GM18951 (cell line): ENCODE data around the gene KIAA1328.
"Not testable (repeated sequence)": the region's sequence is repeated elsewhere in the genome, so short reads cannot be mapped to it uniquely, and the experiment has no call there.

Experiments used
- POLR2A ChIP-seq: IDR thresholded peaks from 4 replicates; pipeline ENCODE4 v1.6.1; 2011; ENCODE audit warnings: mild to moderate bottlenecking; ENCODE audit not compliant: insufficient read length, insufficient read depth; ENCODE audit errors: extremely low read depth
- in situ Hi-C: fragments of 300-500 bp; cut with MboI; formaldehyde crosslinking; loops from one replicate; pipeline ENCODE4 v1.12.0; 2022; ENCODE audit warnings: low sequenced_read_pairs, mixed read lengths, inconsistent platforms; ENCODE audit not compliant: unreplicated experiment

KIAA1328 gene

GRCh38 chr18:36833120-36833519 is 4.2 kb downstream of the KIAA1328 start:
- in situ Hi-C loops, result no loop called here
- no peak for TF ChIP-seq POLR2A

GRCh38 chr18:36835927-36836326 is 7.0 kb downstream of the KIAA1328 start:
- TF ChIP-seq POLR2A, result no peak

GRCh38 chr18:36839835-36840234 is 10.9 kb downstream of the KIAA1328 start:
- in situ Hi-C loops, result no loop called here
- no peak for TF ChIP-seq POLR2A

More at GRCh38 chr18:36835927-36836326, 7.0 kb downstream of the KIAA1328 start:
- in situ Hi-C loops, result no loop called here

GRCh38 chr18:36843199-36843598 is 14.3 kb downstream of the KIAA1328 start:
- TF ChIP-seq POLR2A, result no peak
- in situ Hi-C loops, result no loop called here

- in situ Hi-C loops, result no loop called here
- TF ChIP-seq POLR2A, result no peak
Measured at GRCh38 chr18:36843784-36844183, 14.9 kb downstream of the KIAA1328 start.

- in situ Hi-C loops, result no loop called here
- no peak for TF ChIP-seq POLR2A
Measured at GRCh38 chr18:36848609-36849008, 19.7 kb downstream of the KIAA1328 start.

GRCh38 chr18:36849288-36850006 is 20.5 kb downstream of the KIAA1328 start:
- TF ChIP-seq POLR2A, result no peak
- in situ Hi-C loops, result no loop called here

GRCh38 chr18:36850527-36851201 is 21.7 kb downstream of the KIAA1328 start:
- in situ Hi-C loops, result no loop called here
- no peak for TF ChIP-seq POLR2A

GRCh38 chr18:36851202-36851590 is 22.3 kb downstream of the KIAA1328 start:
- TF ChIP-seq POLR2A, result no peak
- in situ Hi-C loops, result no loop called here

- no peak for TF ChIP-seq POLR2A
- in situ Hi-C loops, result no loop called here
Measured at GRCh38 chr18:36856815-36857214, 27.9 kb downstream of the KIAA1328 start.

- in situ Hi-C loops, result no loop called here
- TF ChIP-seq POLR2A, result no peak
Measured at GRCh38 chr18:36862182-36862581, 33.3 kb downstream of the KIAA1328 start.

GRCh38 chr18:36867056-36867455 is 38.1 kb downstream of the KIAA1328 start:
- in situ Hi-C loops, result no loop called here
- TF ChIP-seq POLR2A, result no peak

GRCh38 chr18:36871801-36872200 is 42.9 kb downstream of the KIAA1328 start:
- no peak for TF ChIP-seq POLR2A
- in situ Hi-C loops, result no loop called here

GRCh38 chr18:36872329-36872728 is 43.4 kb downstream of the KIAA1328 start:
- in situ Hi-C loops, result no loop called here
- no peak for TF ChIP-seq POLR2A

GRCh38 chr18:36873826-36874225 is 44.9 kb downstream of the KIAA1328 start:
- in situ Hi-C loops, result not testable (repeated sequence)

GRCh38 chr18:36879796-36880195 is 50.9 kb downstream of the KIAA1328 start:
- in situ Hi-C loops, result not testable (repeated sequence)
